Measurements from ENCODE around the gene KRTAP12-4. TPM values are rescaled to one million over a fixed set of nuclear protein-coding genes. Genes with fewer than 3 reads are reported as not detected.

KRTAP12-4 gene
- total RNA-seq, 1 donor, result not detected

- no peak overlapping the region for H2AFZ ChIP-seq (ENCODE audit: low read length)
- no peak overlapping the region for H3K4me2 ChIP-seq (ENCODE audit: insufficient read depth, low read length)
- no peak overlapping the region for H3K4me3 ChIP-seq (ENCODE audit: insufficient read depth, low read length)
- no peaks in the 10 kb centered on the region for H3K36me3 ChIP-seq (ENCODE audit: insufficient read depth, low read length)
- H3K4me1 ChIP-seq (ENCODE audit: insufficient read depth, low read length), result no peaks in the 10 kb centered on the region
- H3K27me3 ChIP-seq (ENCODE audit: insufficient read depth, low read length), result peaks cover 10% of the 10 kb centered on the region
- no peak overlapping the region for H3K27ac ChIP-seq (ENCODE audit: low read depth, low read length)
- no peaks in the 10 kb centered on the region for H4K20me1 ChIP-seq (ENCODE audit: insufficient read depth, low read length)
- no peak for TF ChIP-seq CTCF (IDR thresholded peaks at IDR 0.05; ENCODE audit: extremely low read depth, low read depth, low read length)
- H3K79me2 ChIP-seq (ENCODE audit: insufficient read depth, low read length), result no peaks in the 10 kb centered on the region
- H3K9me3 ChIP-seq (ENCODE audit: low read depth, low read length), result no peaks in the 10 kb centered on the region
- no peak for DNase-seq (ENCODE audit: insufficient read length, low spot score, missing footprints)
These were observed 29.6 kb upstream of the KRTAP12-4 start for GRCh38 chr21:44684077-44684476.

GRCh38 chr21:44682580-44683151 is 28.2 kb upstream of the KRTAP12-4 start:
- Histone ChIP-seq H4K20me1 (ENCODE audit: insufficient read depth, low read length) (no peaks in the 10 kb centered on the region), H3K27ac (ENCODE audit: low read depth, low read length) (no peak overlapping the region), H2AFZ (ENCODE audit: low read length) (no peak overlapping the region), H3K4me3 (ENCODE audit: insufficient read depth, low read length) (no peak overlapping the region), H3K36me3 (ENCODE audit: insufficient read depth, low read length) (no peaks in the 10 kb centered on the region), H3K4me2 (ENCODE audit: insufficient read depth, low read length) (no peak overlapping the region), H3K27me3 (ENCODE audit: insufficient read depth, low read length) (peaks cover 5% of the 10 kb centered on the region), H3K9me3 (ENCODE audit: low read depth, low read length) (no peaks in the 10 kb centered on the region), H3K4me1 (ENCODE audit: insufficient read depth, low read length) (no peaks in the 10 kb centered on the region), H3K79me2 (ENCODE audit: insufficient read depth, low read length) (no peaks in the 10 kb centered on the region)
- no peak for TF ChIP-seq CTCF (IDR thresholded peaks at IDR 0.05; ENCODE audit: extremely low read depth, low read depth, low read length)
- DNase-seq (ENCODE audit: insufficient read length, low spot score, missing footprints), result no peak

GRCh38 chr21:44681861-44682579 is 27.6 kb upstream of the KRTAP12-4 start, which contains the start of gene KRTAP12-1:
Gene KRTAP12-1 (minus strand): TSS chr21:44682163. CDS start chr21:44682123, 40 bp downstream.
- no peaks in the 10 kb centered on the region for H3K79me2 ChIP-seq (ENCODE audit: insufficient read depth, low read length)
- H3K4me2 ChIP-seq (ENCODE audit: insufficient read depth, low read length), result no peak within 1 kb of the TSS
- no peaks in the 10 kb centered on the region for H3K4me1 ChIP-seq (ENCODE audit: insufficient read depth, low read length)
- peaks cover 1% of the 10 kb centered on the region for H3K27me3 ChIP-seq (ENCODE audit: insufficient read depth, low read length)
- TF ChIP-seq CTCF (IDR thresholded peaks at IDR 0.05; ENCODE audit: extremely low read depth, low read depth, low read length), result no peak
- no peak within 1 kb of the TSS for H3K27ac ChIP-seq (ENCODE audit: low read depth, low read length)
- no peaks in the 10 kb centered on the region for H3K36me3 ChIP-seq (ENCODE audit: insufficient read depth, low read length)
- no peak for DNase-seq (ENCODE audit: insufficient read length, low spot score, missing footprints)
- H4K20me1 ChIP-seq (ENCODE audit: insufficient read depth, low read length), result no peaks in the 10 kb centered on the region
- H3K4me3 ChIP-seq (ENCODE audit: insufficient read depth, low read length), result no peak within 1 kb of the TSS
- H3K9me3 ChIP-seq (ENCODE audit: low read depth, low read length), result no peaks in the 10 kb centered on the region
- H2AFZ ChIP-seq (ENCODE audit: low read length), result no peak within 1 kb of the TSS

- no peaks in the 10 kb centered on the region for H3K79me2 ChIP-seq (ENCODE audit: insufficient read depth, low read length)
- DNase-seq (ENCODE audit: insufficient read length, low spot score, missing footprints), result no peak
- TF ChIP-seq CTCF (IDR thresholded peaks at IDR 0.05; ENCODE audit: extremely low read depth, low read depth, low read length), result no peak
- H3K4me1 ChIP-seq (ENCODE audit: insufficient read depth, low read length), result no peaks in the 10 kb centered on the region
- H3K4me2 ChIP-seq (ENCODE audit: insufficient read depth, low read length), result no peak overlapping the region
- H3K27ac ChIP-seq (ENCODE audit: low read depth, low read length), result no peak overlapping the region
- peaks cover 7% of the 10 kb centered on the region for H3K27me3 ChIP-seq (ENCODE audit: insufficient read depth, low read length)
- no peaks in the 10 kb centered on the region for H3K36me3 ChIP-seq (ENCODE audit: insufficient read depth, low read length)
- H4K20me1 ChIP-seq (ENCODE audit: insufficient read depth, low read length), result no peaks in the 10 kb centered on the region
- H2AFZ ChIP-seq (ENCODE audit: low read length), result no peak overlapping the region
- H3K9me3 ChIP-seq (ENCODE audit: low read depth, low read length), result no peaks in the 10 kb centered on the region
- no peak overlapping the region for H3K4me3 ChIP-seq (ENCODE audit: insufficient read depth, low read length)
These were observed 26.7 kb upstream of the KRTAP12-4 start for GRCh38 chr21:44681152-44681551.
